CMK (cell line): ENCODE data around the gene KRT7.

Source experiments
- DNase-seq: peaks from one replicate; pipeline ENCODE4 v3.0.0-alpha.2; 2010; ENCODE audit warnings: low read depth

Gene KRT7

GRCh38 chr12:52211716-52212585, 21.1 kb upstream of the KRT7 start:
- no peak for DNase-seq

GRCh38 chr12:52212701-52213563, 20.1 kb upstream of the KRT7 start:
- no peak for DNase-seq

DNA sequence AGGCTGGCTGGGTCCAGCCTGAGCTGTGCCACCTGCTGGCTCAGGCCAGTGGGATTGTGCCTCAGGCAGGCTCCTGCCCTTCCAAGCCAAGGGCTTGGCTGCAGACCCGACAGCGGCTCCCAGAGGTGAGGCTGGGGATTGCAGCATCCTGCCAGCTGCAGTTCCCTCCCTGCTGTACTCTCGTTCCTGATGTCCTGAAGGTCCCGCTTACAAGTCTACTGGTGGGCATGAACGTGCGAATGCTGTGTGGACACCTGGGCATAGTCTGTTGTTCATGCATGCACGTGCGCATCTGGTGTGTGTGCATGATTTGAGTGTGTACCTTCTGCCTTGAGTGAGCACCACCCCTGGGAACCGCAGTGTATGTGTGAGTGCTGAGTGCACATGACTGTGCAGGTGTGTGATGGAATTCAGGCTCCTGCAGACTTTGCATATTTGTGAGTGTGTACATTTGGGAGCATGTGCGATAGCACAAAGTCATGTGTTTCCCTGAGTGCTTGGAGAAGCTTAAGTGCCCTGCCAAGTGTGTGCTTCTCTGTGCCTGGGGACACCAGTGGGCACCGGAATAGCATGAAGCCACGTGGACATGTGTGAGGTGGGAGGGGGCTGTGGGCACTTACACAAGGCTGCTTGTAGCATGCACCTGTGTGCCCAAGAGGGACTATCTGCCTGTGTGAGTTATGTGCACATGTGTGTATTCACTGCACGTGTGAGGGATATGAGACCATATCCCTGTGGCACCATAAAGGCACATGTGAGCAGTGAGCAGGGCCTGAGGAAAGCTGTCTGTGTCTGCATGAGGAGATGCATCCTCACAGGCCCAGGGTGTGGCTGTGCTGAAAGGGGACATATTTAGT, 19.3 kb upstream of the KRT7 start:
- DNase-seq: peak; percentile 58

GRCh38 chr12:52214421-52214802, 18.6 kb upstream of the KRT7 start:
- no peak for DNase-seq

DNA sequence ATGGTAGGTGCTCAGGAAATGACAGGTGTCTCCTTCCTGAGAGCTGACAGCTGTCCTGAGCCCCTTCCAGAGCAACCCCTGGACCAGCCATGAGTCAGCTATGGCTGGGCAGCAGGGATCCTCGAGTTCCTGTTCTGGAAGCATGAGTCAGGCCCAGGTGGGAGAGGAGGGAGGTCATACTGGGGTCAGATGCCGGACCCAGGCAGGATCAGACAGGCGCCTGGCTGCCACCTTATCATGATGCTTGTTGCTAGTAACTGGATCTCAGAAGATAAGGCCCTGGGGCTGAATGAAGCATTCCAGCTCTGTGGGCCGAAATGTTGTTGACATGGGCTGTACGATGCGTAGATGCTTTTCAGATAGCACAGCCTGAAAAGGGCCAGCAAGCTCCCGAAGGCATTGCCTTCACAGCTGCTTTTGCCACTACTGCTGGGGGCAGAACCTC, 17.4 kb upstream of the KRT7 start:
- no peak for DNase-seq

DNA sequence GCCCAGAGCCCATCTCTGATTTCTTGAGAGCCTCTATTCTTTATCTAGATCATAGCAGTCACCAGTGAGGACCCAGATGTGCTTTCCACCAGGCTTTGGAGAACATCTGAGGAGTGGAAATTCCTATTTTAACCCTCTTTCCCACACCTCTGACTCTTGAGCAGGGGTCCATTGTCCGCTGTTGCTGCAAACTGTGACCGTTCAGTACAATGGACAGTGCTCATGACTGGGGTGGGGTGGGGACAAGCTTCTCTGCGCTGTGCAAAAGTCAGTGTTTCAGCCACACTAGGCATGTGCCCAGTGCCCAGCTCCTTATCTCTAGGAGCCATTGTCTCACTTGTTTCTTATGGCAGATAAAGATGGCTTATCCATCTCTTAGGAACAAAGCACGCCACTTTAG, 16.9 kb upstream of the KRT7 start:
- no peak for DNase-seq

GRCh38 chr12:52216807-52217206, 16.2 kb upstream of the KRT7 start:
- DNase-seq: no peak

GRCh38 chr12:52217223-52217622, 15.8 kb upstream of the KRT7 start:
- DNase-seq: no peak

GRCh38 chr12:52218001-52218400, 15.0 kb upstream of the KRT7 start:
- no peak for DNase-seq

GRCh38 chr12:52220477-52220876, 12.6 kb upstream of the KRT7 start:
- DNase-seq: no peak

DNA sequence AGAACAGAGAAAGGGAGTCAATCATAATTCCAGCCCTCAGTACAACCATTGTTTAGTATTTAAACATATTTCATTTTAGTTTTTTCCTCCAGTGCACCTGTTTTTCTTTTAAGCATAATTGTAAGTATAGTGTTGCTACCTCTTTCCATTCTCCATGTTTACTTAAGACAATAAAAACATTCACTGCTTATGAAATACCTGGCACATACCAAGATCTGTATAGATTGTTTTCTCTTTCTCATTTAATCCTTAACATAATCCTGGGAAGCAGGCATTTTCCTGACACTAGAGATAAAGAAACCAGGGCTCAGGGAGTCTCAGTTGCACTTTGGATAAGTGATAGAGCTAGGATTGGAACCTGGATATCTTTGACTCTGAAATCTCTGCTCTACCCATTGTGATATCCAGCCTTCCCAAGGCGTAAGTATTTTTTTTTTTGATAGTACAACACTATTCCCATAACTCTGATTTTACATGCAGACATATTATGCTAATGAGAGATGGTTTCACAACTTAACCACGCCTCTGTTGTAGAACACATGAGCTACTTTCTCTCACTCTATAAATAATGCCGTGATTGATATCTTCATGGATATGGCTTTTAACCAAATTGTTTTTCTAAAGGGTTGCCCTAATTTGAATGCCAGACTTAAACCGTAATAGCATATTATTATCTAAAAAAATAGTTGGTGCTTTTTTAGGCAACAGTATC, 11.8 kb upstream of the KRT7 start:
- DNase-seq: no peak

- DNase-seq: no peak
These were observed 11.1 kb upstream of the KRT7 start for GRCh38 chr12:52221912-52222457.

DNA sequence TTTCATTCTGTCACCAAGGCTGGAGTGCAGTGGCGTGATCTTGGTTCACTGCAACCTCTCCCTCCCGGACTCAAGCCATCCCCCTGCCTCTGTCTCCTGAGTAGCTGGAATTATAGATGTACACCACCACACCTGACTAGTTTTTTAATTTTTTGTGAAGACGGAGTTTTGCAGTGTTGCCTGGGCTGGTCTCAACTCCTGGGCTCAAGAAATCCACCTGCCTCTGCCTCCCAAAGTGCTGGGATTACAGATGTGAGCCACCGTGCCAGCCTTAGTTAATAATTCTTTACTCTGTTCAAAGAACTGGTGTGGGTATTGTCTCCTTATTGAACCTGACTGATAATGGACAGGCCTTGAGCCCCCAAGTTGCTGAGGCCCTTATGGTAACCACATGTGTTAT, 10.4 kb upstream of the KRT7 start:
- DNase-seq: no peak

GRCh38 chr12:52223406-52224039, 9.5 kb upstream of the KRT7 start:
- no peak for DNase-seq

GRCh38 chr12:52224151-52224550, 8.9 kb upstream of the KRT7 start:
- no peak for DNase-seq

DNA sequence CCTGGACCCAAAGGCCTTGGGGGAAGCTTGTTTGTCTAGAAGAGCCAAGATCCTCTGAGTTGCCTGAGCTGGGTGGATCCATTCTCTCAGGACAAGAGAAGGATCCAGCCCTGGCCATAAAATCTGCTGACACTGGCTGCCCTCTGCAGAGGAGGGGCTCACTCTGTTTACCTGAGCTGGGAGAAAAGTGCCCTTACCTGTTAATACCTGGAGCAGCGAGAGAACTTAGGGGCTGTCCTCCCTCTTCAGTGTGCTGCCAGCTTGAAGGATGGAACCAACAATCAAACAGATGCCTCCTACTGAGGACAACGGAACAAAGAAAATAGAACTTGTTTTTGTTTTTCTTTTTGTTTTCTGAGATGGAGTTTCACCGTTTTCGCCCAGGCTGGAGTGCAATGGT, 7.3 kb upstream of the KRT7 start:
- no peak for DNase-seq

DNA sequence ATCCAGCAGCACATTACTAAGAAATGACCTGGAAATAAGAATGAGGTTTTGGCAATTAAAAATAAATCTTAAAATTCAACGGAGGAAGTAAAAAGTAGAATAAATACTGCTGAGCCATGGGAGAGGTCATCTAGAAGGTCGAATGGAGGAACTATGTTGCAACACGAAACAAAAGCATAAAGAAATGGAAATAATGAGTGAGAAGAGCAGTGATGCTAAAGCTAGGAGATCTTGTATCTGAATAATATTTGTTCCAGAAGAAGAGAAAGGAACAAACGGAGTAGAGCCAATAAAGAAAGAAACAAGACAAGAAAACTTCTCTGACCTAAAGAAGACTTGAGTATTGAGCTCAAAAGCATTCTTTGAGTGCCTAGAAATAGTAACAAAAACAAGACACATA, 6.6 kb upstream of the KRT7 start:
- DNase-seq: no peak

- no peak for DNase-seq
These were observed 5.4 kb upstream of the KRT7 start for GRCh38 chr12:52227606-52228166.

DNA sequence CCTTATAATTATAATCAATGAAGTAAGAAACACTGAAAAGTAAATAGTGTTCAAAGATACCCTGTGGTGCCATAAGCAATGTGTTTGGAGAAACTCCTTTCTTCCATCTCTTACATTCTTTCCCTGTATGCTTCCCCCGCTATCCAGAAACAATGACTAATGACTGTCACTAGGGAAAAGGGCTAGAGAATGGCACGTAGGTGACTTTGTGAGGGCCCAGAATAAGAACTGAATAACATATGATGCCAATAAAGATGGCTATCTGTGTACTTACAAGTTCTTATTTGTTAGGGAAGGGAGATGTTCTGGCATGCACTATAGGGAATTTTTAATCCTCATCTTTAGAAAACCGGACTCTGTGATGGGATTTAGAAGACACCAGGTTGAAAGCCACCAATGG, 4.7 kb upstream of the KRT7 start:
- no peak for DNase-seq

GRCh38 chr12:52228931-52229330, 4.1 kb upstream of the KRT7 start:
- DNase-seq: no peak
